Measurements from ENCODE around the gene RNF114. TPM values are rescaled to one million over a fixed set of nuclear protein-coding genes. Genes with fewer than 3 reads are reported as not detected.
"Not testable (repeated sequence)": the region's sequence is repeated elsewhere in the genome, so short reads cannot be mapped to it uniquely, and the experiment has no call there.

The RNF114 gene
- total and polyA plus RNA-seq, 2 donors, result 48.2 to 52.2 TPM

DNA sequence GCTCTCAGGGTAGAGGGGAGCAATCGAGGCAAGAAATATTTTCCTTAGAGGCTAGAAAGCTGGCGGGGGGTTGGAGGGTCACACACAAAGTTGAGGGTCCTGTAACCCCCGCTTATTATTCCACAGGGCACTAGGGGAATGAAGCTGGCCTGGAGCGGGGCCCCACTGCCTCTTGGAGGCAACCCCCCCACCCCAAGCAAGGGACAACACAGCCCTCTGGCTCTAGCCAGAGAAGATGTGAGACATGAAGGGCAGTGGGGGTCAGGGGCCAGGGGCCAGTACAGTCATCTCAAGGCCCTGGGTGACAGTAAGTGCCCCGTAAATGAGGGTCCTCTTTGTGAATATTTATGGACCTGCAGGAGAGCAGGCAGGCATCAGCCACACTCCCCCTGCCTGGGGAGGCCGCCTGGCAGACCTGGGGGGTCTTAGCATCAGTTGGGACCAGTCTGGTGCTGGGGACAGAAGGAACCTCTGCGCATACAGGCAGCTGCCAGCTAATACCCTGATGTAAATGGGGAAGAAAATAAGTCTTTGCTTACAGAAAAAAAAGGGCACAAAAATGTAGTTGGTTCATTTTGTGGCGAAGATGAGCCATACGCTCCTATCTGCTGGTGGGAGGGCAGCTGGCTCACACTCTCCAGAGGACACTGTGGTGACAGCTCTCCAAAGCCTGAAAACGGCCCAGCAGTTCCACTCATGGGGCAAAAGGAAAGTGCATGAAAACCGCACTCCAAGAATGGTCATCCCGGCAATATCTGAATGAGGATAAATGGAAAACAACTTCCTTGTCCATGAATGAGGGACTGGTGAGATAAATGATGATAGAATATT lies 42.7 kb upstream of the RNF114 start:
- H3K27ac ChIP-seq (ENCODE audit: low read depth), result no peak overlapping the region
- H3K36me3 ChIP-seq (ENCODE audit: insufficient read depth), result no peaks in the 10 kb centered on the region
- H3K4me3 ChIP-seq (ENCODE audit: low read depth, low read length), result no peak overlapping the region
- WGBS, result 72% methylated on average over 12 of the region's 12 CpGs
- H3K4me1 ChIP-seq (ENCODE audit: insufficient read depth), result no peaks in the 10 kb centered on the region
- no peak for DNase-seq (ENCODE audit: extremely low spot score)

DNA sequence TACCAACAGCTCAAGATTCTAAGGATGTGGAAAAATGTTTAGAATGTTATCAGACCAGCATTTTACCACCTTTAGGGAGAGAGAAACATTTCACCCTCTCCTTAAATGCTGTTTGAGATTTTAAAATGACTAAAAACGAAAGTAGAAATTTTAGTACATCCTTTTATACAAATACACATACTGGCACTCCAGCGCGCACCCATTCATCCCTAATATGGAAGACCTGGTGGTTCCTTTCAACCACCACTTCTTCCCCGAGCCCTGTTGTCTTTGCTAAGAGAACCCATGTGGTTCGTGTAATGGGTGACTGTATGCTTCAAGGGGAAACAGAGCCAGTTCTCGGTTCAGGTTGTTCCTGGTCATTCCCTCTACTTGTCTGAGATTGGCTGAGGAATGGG lies 42.1 kb upstream of the RNF114 start:
- Histone ChIP-seq H3K27ac (ENCODE audit: low read depth) (no peak overlapping the region), H3K36me3 (ENCODE audit: insufficient read depth) (no peaks in the 10 kb centered on the region), H3K4me3 (ENCODE audit: low read depth, low read length) (no peak overlapping the region), H3K4me1 (ENCODE audit: insufficient read depth) (no peaks in the 10 kb centered on the region)
- 70% methylated on average over 6 of the region's 6 CpGs for WGBS
- no peak for DNase-seq (ENCODE audit: extremely low spot score)

- DNase-seq (ENCODE audit: extremely low spot score); H3K36me3 ChIP-seq (ENCODE audit: insufficient read depth); H3K4me1 ChIP-seq (ENCODE audit: insufficient read depth); H3K4me3 ChIP-seq (ENCODE audit: low read depth, low read length); H3K27ac ChIP-seq (ENCODE audit: low read depth): not testable (repeated sequence)
- WGBS, result 94% methylated on average over 7 of the region's 7 CpGs
These were observed 40.6 kb upstream of the RNF114 start for GRCh38 chr20:49895474-49896093.

GRCh38 chr20:49896204-49896603 lies 40.0 kb upstream of the RNF114 start:
- no peak overlapping the region for H3K27ac ChIP-seq (ENCODE audit: low read depth)
- H3K36me3 ChIP-seq (ENCODE audit: insufficient read depth), result no peaks in the 10 kb centered on the region
- DNase-seq (ENCODE audit: extremely low spot score), result no peak
- 84% methylated on average over 6 of the region's 6 CpGs for WGBS
- H3K4me1 ChIP-seq (ENCODE audit: insufficient read depth), result no peaks in the 10 kb centered on the region
- no peak overlapping the region for H3K4me3 ChIP-seq (ENCODE audit: low read depth, low read length)

- DNase-seq (ENCODE audit: extremely low spot score), result no peak
- peaks cover 3% of the 10 kb centered on the region for H3K36me3 ChIP-seq (ENCODE audit: insufficient read depth)
- H3K4me3 ChIP-seq (ENCODE audit: low read depth, low read length), result no peak overlapping the region
- no peaks in the 10 kb centered on the region for H3K4me1 ChIP-seq (ENCODE audit: insufficient read depth)
- WGBS, result 43% methylated on average over 10 of the region's 10 CpGs
- H3K27ac ChIP-seq (ENCODE audit: low read depth), result no peak overlapping the region
These were observed 36.4 kb upstream of the RNF114 start for GRCh38 chr20:49899541-49900383.

DNA sequence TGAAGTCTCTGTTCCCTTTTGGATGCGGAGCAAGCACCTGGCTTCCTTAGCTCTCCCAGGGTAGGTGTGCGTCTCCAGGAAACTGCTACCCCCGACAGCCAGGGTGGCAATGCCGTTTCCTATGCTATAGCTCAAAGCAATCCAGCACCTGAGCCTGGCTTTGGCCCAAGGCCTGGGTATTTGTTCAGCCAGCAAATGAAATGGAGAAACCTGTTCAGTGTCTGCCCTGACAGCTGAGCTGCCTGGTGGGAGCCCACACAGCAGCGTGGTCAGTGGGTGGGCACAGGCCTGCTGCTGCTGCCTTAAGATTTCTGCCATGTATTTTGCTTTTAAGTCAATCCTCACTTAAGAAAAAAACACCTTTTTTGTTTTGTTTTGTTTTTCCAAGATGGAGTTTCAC lies 34.6 kb upstream of the RNF114 start:
- no peak for DNase-seq (ENCODE audit: extremely low spot score)
- no peak overlapping the region for H3K27ac ChIP-seq (ENCODE audit: low read depth)
- no peak overlapping the region for H3K4me3 ChIP-seq (ENCODE audit: low read depth, low read length)
- peaks cover 6% of the 10 kb centered on the region for H3K36me3 ChIP-seq (ENCODE audit: insufficient read depth)
- H3K4me1 ChIP-seq (ENCODE audit: insufficient read depth), result no peaks in the 10 kb centered on the region
- WGBS, result 88% methylated on average over 5 of the region's 5 CpGs

- no peaks in the 10 kb centered on the region for H3K4me1 ChIP-seq (ENCODE audit: insufficient read depth)
- no peak for DNase-seq (ENCODE audit: extremely low spot score)
- WGBS, result 92% methylated on average over 17 of the region's 17 CpGs
- H3K36me3 ChIP-seq (ENCODE audit: insufficient read depth), result peaks cover 6% of the 10 kb centered on the region
- no peak overlapping the region for H3K27ac ChIP-seq (ENCODE audit: low read depth)
- no peak overlapping the region for H3K4me3 ChIP-seq (ENCODE audit: low read depth, low read length)
These were observed 31.6 kb upstream of the RNF114 start for GRCh38 chr20:49904440-49905214.

- Histone ChIP-seq H3K27ac (ENCODE audit: low read depth) (no peak overlapping the region), H3K4me1 (ENCODE audit: insufficient read depth) (no peaks in the 10 kb centered on the region), H3K4me3 (ENCODE audit: low read depth, low read length) (no peak overlapping the region), H3K36me3 (ENCODE audit: insufficient read depth) (peaks cover 6% of the 10 kb centered on the region)
- no peak for DNase-seq (ENCODE audit: extremely low spot score)
- 95% methylated on average over 29 of the region's 29 CpGs for WGBS
These were observed 30.6 kb upstream of the RNF114 start for GRCh38 chr20:49905415-49906091.

DNA sequence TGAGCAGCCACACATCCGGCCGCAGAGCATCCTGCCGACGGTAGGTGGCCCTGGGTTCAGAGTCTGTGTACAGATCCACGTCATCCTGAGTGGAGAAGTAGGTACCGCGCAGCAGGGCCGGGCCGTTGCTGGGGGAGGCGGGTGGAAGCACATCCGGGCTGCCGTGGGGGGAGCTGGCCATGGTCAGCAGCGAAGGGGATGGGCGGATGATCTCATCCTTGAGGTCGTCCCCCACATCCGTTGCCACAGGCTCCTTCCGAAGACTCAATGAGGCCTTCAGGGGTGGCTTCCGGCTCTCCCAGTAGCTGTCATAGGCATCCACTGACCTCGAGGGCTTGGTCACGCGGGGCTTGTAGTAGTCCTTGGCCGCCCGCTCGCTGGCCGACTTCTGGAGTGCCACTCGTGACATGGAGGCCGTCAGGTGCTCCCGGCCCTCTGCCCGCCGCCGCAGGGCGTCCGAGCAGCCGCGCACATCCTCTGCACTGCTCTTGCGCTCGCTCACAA lies 30.0 kb upstream of the RNF114 start:
- WGBS, result 92% methylated on average over 37 of the region's 37 CpGs
- Histone ChIP-seq H3K4me1 (ENCODE audit: insufficient read depth) (no peaks in the 10 kb centered on the region), H3K4me3 (ENCODE audit: low read depth, low read length) (no peak overlapping the region), H3K36me3 (ENCODE audit: insufficient read depth) (peaks cover 6% of the 10 kb centered on the region), H3K27ac (ENCODE audit: low read depth) (no peak overlapping the region)
- DNase-seq (ENCODE audit: extremely low spot score), result no peak

DNA sequence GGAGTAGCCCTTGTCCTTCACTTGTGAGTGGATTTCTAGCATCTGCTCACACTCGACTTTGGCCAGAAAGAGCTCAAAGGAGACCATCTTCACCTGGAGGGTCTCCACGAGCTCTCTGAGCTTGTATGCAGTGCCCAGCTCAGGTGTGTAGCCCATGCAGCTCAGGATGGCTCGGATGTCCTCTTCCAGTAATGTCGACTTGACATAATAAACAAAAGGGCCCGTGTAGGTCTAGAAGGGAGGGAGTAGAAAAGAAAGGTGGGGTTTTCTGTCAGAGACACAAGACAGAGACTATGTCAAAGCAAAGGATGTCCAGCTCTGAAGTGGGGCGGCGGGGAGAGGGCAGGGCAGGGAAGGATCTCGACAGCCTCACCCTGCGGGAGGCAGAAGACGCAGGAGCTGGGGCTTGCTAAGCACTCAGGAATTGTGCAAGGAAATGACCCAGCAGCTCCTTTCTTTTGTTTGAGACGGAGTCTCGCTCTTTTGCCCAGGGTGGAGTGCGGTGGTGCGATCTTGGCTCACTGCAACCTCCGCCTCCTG lies 29.5 kb upstream of the RNF114 start:
- Histone ChIP-seq H3K36me3 (ENCODE audit: insufficient read depth) (peaks cover 6% of the 10 kb centered on the region), H3K27ac (ENCODE audit: low read depth) (no peak overlapping the region), H3K4me3 (ENCODE audit: low read depth, low read length) (no peak overlapping the region), H3K4me1 (ENCODE audit: insufficient read depth) (no peaks in the 10 kb centered on the region)
- WGBS, result 93% methylated on average over 15 of the region's 15 CpGs
- DNase-seq (ENCODE audit: extremely low spot score), result no peak

- no peak for DNase-seq (ENCODE audit: extremely low spot score)
- H3K4me1 ChIP-seq (ENCODE audit: insufficient read depth), result no peaks in the 10 kb centered on the region
- peaks cover 6% of the 10 kb centered on the region for H3K36me3 ChIP-seq (ENCODE audit: insufficient read depth)
- H3K4me3 ChIP-seq (ENCODE audit: low read depth, low read length), result no peak overlapping the region
- WGBS, result 94% methylated on average over 19 of the region's 19 CpGs
- no peak overlapping the region for H3K27ac ChIP-seq (ENCODE audit: low read depth)
These were observed 28.6 kb upstream of the RNF114 start for GRCh38 chr20:49907405-49908257.

DNA sequence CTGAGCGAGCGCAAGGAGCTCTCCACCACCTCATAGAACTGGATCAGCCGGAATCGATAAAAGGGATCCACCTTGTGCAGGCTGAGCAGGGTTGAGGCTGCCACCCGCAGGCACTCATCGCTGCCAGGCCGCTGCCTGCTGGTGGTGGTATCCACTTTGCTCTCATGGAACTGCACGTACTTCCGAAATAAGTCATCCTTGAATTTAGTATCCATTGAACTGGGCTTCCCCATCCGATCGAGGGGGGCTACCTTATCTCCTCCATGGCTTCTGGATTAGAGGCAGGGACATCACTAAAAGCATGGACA lies 28.0 kb upstream of the RNF114 start:
- no peak overlapping the region for H3K4me3 ChIP-seq (ENCODE audit: low read depth, low read length)
- no peak for DNase-seq (ENCODE audit: extremely low spot score)
- 95% methylated on average over 11 of the region's 11 CpGs for WGBS
- peaks cover 6% of the 10 kb centered on the region for H3K36me3 ChIP-seq (ENCODE audit: insufficient read depth)
- no peaks in the 10 kb centered on the region for H3K4me1 ChIP-seq (ENCODE audit: insufficient read depth)
- no peak overlapping the region for H3K27ac ChIP-seq (ENCODE audit: low read depth)
